Tibial nerve (tissue), 4 donors: ENCODE results near the gene PIGB. TPM values are rescaled to one million over a fixed set of nuclear protein-coding genes. Genes with fewer than 3 reads are reported as not detected.

ENCODE experiments used
- DNase-seq, 2 donors: peaks; one replicate each; pipeline ENCODE4 v3.0.0-alpha.2; 2019; ENCODE audit warnings: low spot score in 2 of 2
- H3K27ac ChIP-seq, 4 donors: fragments of 200-600 bp; sonication (generic) in 3 of 4; one replicate each; pipeline ENCODE4 v1.5.1; 2017 to 2019; ENCODE audit warnings: mild to moderate bottlenecking in 1 of 4
- H3K27me3 ChIP-seq, 2 donors: fragments of 200-600 bp; sonication (generic) in 1 of 2; one replicate each; pipeline versions ENCODE4 v1.5.1 to v1.6.0; 2017 to 2019
- H3K36me3 ChIP-seq, 3 donors: fragments of 200-600 bp; sonication (generic); one replicate each; pipeline ENCODE4 v1.5.1; 2018 to 2019
- H3K4me1 ChIP-seq, 4 donors: fragments of 200-600 bp; sonication (generic) in 3 of 4; one replicate each; pipeline ENCODE4 v1.5.1; 2017 to 2019
- H3K4me3 ChIP-seq, 4 donors: fragments of 200-600 bp; sonication (generic) in 3 of 4; one replicate each; pipeline ENCODE4 v1.5.1; 2017 to 2019; ENCODE audit warnings: mild to moderate bottlenecking in 1 of 4, moderate library complexity in 1 of 4
- H3K9me3 ChIP-seq, 4 donors: fragments of 200-600 bp; sonication (generic) in 3 of 4; one replicate each; pipeline ENCODE4 v1.5.1; 2017 to 2019
- CTCF ChIP-seq, 5 experiments: fragments of 200-600 bp in 3 of 5; fragments of 450-650 bp in 2 of 5; sonication (generic) in 3 of 5; IDR thresholded peaks; one replicate each; pipeline ENCODE4 v1.5.1; 2016 to 2019; ENCODE audit warnings: antibody characterized with exemption in 5 of 5, mild to moderate bottlenecking in 3 of 5, moderate library complexity in 2 of 5
- EP300 ChIP-seq, 2 donors: sonication (generic); formaldehyde crosslinking; IDR thresholded peaks; one replicate each; pipeline ENCODE4 v1.6.1; 2017; ENCODE audit warnings: antibody characterized with exemption in 2 of 2, mild to moderate bottlenecking in 1 of 2
- POLR2A ChIP-seq, 2 donors: fragments of 450-650 bp; IDR thresholded peaks; one replicate each; pipeline ENCODE4 v1.6.1; 2017; ENCODE audit warnings: antibody characterized with exemption in 2 of 2, mild to moderate bottlenecking in 2 of 2, moderate library complexity in 2 of 2
- WGBS, 2 donors: methylation state at CpG; one replicate each; pipeline ENCODE4 v1.1.5; 2018; 5-methylcytosine and 5-hydroxymethylcytosine counted together
- total RNA-seq, 4 donors: library from RNA; depleted of rRNA; stranded (reverse); fragments of >200 nt; gene quantifications; one replicate each; pipeline ENCODE4 v1.1.0, GENCODE V29; 2016

Gene PIGB
- total RNA-seq, 4 donors from 2014 or later: 4.0 to 16.1 (median 13.8) TPM

GRCh38 chr15:55334997-55335396 is 16.0 kb downstream of the PIGB start:
- 97 to 100% methylated on average over 1 of the region's 1 CpG for WGBS, 2 donors

GRCh38 chr15:55337160-55337559 is 18.1 kb downstream of the PIGB start:
- 79 to 100% methylated on average over 1 of the region's 1 CpG for WGBS, 2 donors
- Histone ChIP-seq H3K4me1 (no peaks in the 10 kb centered on the region), H3K27me3 (no peaks in the 10 kb centered on the region), H3K36me3 (peaks cover 0 to 76% (median 0%) of the 10 kb centered on the region in 3 donors), H3K27ac (no peak overlapping the region), H3K9me3 (no peaks in the 10 kb centered on the region), H3K4me3 (no peak overlapping the region)
- DNase-seq: no peak
- TF ChIP-seq EP300 (IDR thresholded peaks at IDR 0.05) (no peak), CTCF (IDR thresholded peaks at IDR 0.05) (no peak), POLR2A (IDR thresholded peaks at IDR 0.05) (no peak)

More at GRCh38 chr15:55334997-55335396, 16.0 kb downstream of the PIGB start:
- Histone ChIP-seq H3K4me3 (no peak overlapping the region), H3K4me1 (no peaks in the 10 kb centered on the region), H3K36me3 (peaks cover 0 to 84% (median 0%) of the 10 kb centered on the region in 3 donors), H3K9me3 (no peaks in the 10 kb centered on the region), H3K27ac (no peak overlapping the region), H3K27me3 (no peaks in the 10 kb centered on the region)
- DNase-seq: no peak
- TF ChIP-seq CTCF (IDR thresholded peaks at IDR 0.05) (no peak), EP300 (IDR thresholded peaks at IDR 0.05) (no peak), POLR2A (IDR thresholded peaks at IDR 0.05) (no peak)

- Histone ChIP-seq H3K4me3 (no peak overlapping the region), H3K4me1 (peaks cover 0 to 6% (median 0%) of the 10 kb centered on the region in 4 donors), H3K9me3 (no peaks in the 10 kb centered on the region), H3K27ac (no peak overlapping the region), H3K27me3 (no peaks in the 10 kb centered on the region), H3K36me3 (peaks cover 0 to 34% (median 0%) of the 10 kb centered on the region in 3 donors)
- 24 to 35% methylated on average over 2 of the region's 2 CpGs for WGBS, 2 donors
- TF ChIP-seq EP300 (IDR thresholded peaks at IDR 0.05) (no peak), POLR2A (IDR thresholded peaks at IDR 0.05) (no peak), CTCF (IDR thresholded peaks at IDR 0.05) (no peak)
- DNase-seq: no peak
These were observed 24.1 kb downstream of the PIGB start for GRCh38 chr15:55343168-55343567.

- Histone ChIP-seq H3K9me3 (no peaks in the 10 kb centered on the region), H3K4me1 (peaks cover 0 to 6% (median 0%) of the 10 kb centered on the region in 4 donors), H3K27me3 (no peaks in the 10 kb centered on the region), H3K36me3 (peaks cover 0 to 33% (median 0%) of the 10 kb centered on the region in 3 donors), H3K4me3 (no peak overlapping the region), H3K27ac (no peak overlapping the region)
- 57 to 67% methylated on average over 2 of the region's 2 CpGs for WGBS, 2 donors
- no peak for DNase-seq
- TF ChIP-seq CTCF (IDR thresholded peaks at IDR 0.05): no peak
- TF ChIP-seq POLR2A (IDR thresholded peaks at IDR 0.05): no peak
- no peak for TF ChIP-seq EP300 (IDR thresholded peaks at IDR 0.05)
These were observed 25.2 kb downstream of the PIGB start for GRCh38 chr15:55344206-55344605.

GRCh38 chr15:55348281-55348778 is 29.3 kb downstream of the PIGB start:
- TF ChIP-seq POLR2A (IDR thresholded peaks at IDR 0.05) (no peak), CTCF (IDR thresholded peaks at IDR 0.05) (no peak), EP300 (IDR thresholded peaks at IDR 0.05) (no peak)
- Histone ChIP-seq H3K4me3 (no peak overlapping the region), H3K27ac (no peak overlapping the region), H3K36me3 (peaks cover 0 to 30% (median 0%) of the 10 kb centered on the region in 3 donors), H3K27me3 (no peaks in the 10 kb centered on the region), H3K9me3 (no peaks in the 10 kb centered on the region), H3K4me1 (peaks cover 0 to 6% (median 0%) of the 10 kb centered on the region in 4 donors)
- WGBS, 2 donors: 54 to 56% methylated on average over 4 of the region's 4 CpGs
- no peak for DNase-seq
